ENCODE data around the gene SH3BGRL2. TPM values are rescaled to one million over a fixed set of nuclear protein-coding genes. Genes with fewer than 3 reads are reported as not detected.

Gene SH3BGRL2
- total RNA-seq, 1 experiment from 2014 or later, result 11.8 TPM

- H2BK5ac ChIP-seq (ENCODE audit: insufficient read length, low read length), result no peak overlapping the region
- H3T11ph ChIP-seq (ENCODE audit: low read length), result no peak overlapping the region
- no peaks in the 10 kb centered on the region for H3K27me3 ChIP-seq (ENCODE audit: insufficient read depth, low read length)
- no peak overlapping the region for H2AFZ ChIP-seq (ENCODE audit: low read length)
- no peak overlapping the region for H3K18ac ChIP-seq (ENCODE audit: insufficient read length, low read depth, low read length)
- no peaks in the 10 kb centered on the region for H3K23me2 ChIP-seq (ENCODE audit: insufficient read length, low read depth, low read length, poor library complexity, severe bottlenecking)
- no peak overlapping the region for H4K91ac ChIP-seq (ENCODE audit: insufficient read length, low read depth, low read length)
- H3K23ac ChIP-seq (ENCODE audit: insufficient read length, low read depth, low read length), result no peak overlapping the region
- no peak overlapping the region for H3K4me2 ChIP-seq (ENCODE audit: insufficient read depth, insufficient read length, low read length)
- H2BK20ac ChIP-seq (ENCODE audit: low read depth, low read length, poor library complexity, severe bottlenecking), result no peak overlapping the region
- no peak overlapping the region for H3K27ac Mint-ChIP-seq
- no peaks in the 10 kb centered on the region for H3K79me2 ChIP-seq (ENCODE audit: insufficient read depth, low read length)
- no peaks in the 10 kb centered on the region for H3K79me1 ChIP-seq (ENCODE audit: insufficient read depth, low read depth, low read length, poor library complexity, severe bottlenecking)
- DNase-seq, result no peak
- H4K20me1 ChIP-seq (ENCODE audit: control insufficient read depth, insufficient read depth, insufficient read length), result no peaks in the 10 kb centered on the region
- no peak overlapping the region for H3K4ac ChIP-seq (ENCODE audit: low read depth, low read length)
- H3K9ac ChIP-seq (ENCODE audit: extremely low read depth, insufficient read length, low read length), result no peak overlapping the region
- H4K8ac ChIP-seq (replicated peaks; ENCODE audit: insufficient read length, low read depth, low read length), result no peak overlapping the region
- H3K9me3 ChIP-seq (ENCODE audit: control insufficient read depth, low read depth, low read length), result no peaks in the 10 kb centered on the region
- no peak overlapping the region for H3K4me3 Mint-ChIP-seq
- H2AK5ac ChIP-seq (ENCODE audit: insufficient read length, low read length), result no peak overlapping the region
- no peak overlapping the region for H3K27ac ChIP-seq (ENCODE audit: insufficient read length, low read depth, low read length)
- no peak overlapping the region for H3K56ac ChIP-seq (ENCODE audit: insufficient read length, low read depth, low read length)
- H2BK120ac ChIP-seq (ENCODE audit: low read depth, low read length, poor library complexity, severe bottlenecking), result no peak overlapping the region
- no peak overlapping the region for H2BK12ac ChIP-seq (ENCODE audit: insufficient read length, low read depth, low read length)
- no peak overlapping the region for H4K5ac ChIP-seq (ENCODE audit: insufficient read length, low read depth, low read length)
- no peak overlapping the region for H3K14ac ChIP-seq (ENCODE audit: insufficient read depth, low read length)
- H3K4me1 ChIP-seq (ENCODE audit: insufficient read depth, low read length), result no peaks in the 10 kb centered on the region
- H3K9me3 Mint-ChIP-seq, result no peaks in the 10 kb centered on the region
- TF ChIP-seq CTCF (conservative IDR thresholded peaks at IDR 0.05), result no peak
- H3K4me1 Mint-ChIP-seq, result peaks cover 0 to 12% of the 10 kb centered on the region in 2 experiments; a peak in 2 of 4 replicates
- no peaks in the 10 kb centered on the region for H3K27me3 Mint-ChIP-seq (ENCODE audit: low read depth)
- H3K36me3 Mint-ChIP-seq (ENCODE audit: insufficient read depth in 1 of 3, low read depth in 3 of 3), result no peaks in the 10 kb centered on the region; a peak in 1 of 7 replicates
- WGBS (ENCODE audit: extremely low coverage, insufficient read length, low lambda C conversion rate), result no CpG with 5 or more reads among the region's 4 CpGs
- no peak overlapping the region for H2BK15ac ChIP-seq (ENCODE audit: low read depth, low read length)
These were observed 102.3 kb downstream of the SH3BGRL2 start for GRCh38 chr6:79733388-79733787.

Data from H9 (cell line).